Upper lobe of left lung (tissue), 6 donors: ENCODE data around the gene KCNAB1. TPM values are rescaled to one million over a fixed set of nuclear protein-coding genes. Genes with fewer than 3 reads are reported as not detected.

ENCODE experiments used
- ATAC-seq, 2 donors: fragments of 200-7000 bp; cut with Tn5 transposase; one replicate each; pipeline ENCODE4 v1.9.1; 2022; ENCODE audit warnings: mild to moderate bottlenecking in 2 of 2, moderate library complexity in 2 of 2; ENCODE audit not compliant: low FRiP score in 2 of 2
- DNase-seq, 2 donors: peaks; one replicate each; pipeline ENCODE4 v3.0.0-alpha.2; 2019 to 2020
- H3K27ac ChIP-seq, 4 donors: fragments of 200-600 bp; sonication (generic); one replicate each; pipeline ENCODE4 v1.5.1; 2016 to 2019
- H3K27me3 ChIP-seq, 4 donors: fragments of 200-600 bp; sonication (generic); one replicate each; pipeline ENCODE4 v1.5.1; 2017 to 2019
- H3K36me3 ChIP-seq, 4 donors: fragments of 200-600 bp; sonication (generic); one replicate each; pipeline ENCODE4 v1.5.1; 2016 to 2019
- H3K4me1 ChIP-seq, 4 donors: fragments of 200-600 bp; sonication (generic); one replicate each; pipeline ENCODE4 v1.5.1; 2018 to 2019
- H3K4me3 ChIP-seq, 4 donors: fragments of 200-600 bp; sonication (generic); one replicate each; pipeline ENCODE4 v1.5.1; 2017 to 2019; ENCODE audit warnings: mild to moderate bottlenecking in 2 of 4, moderate library complexity in 1 of 4
- H3K9me3 ChIP-seq, 4 donors: fragments of 200-600 bp; sonication (generic); one replicate each; pipeline ENCODE4 v1.5.1; 2018 to 2019
- EP300 ChIP-seq, 4 donors: sonication (generic); formaldehyde crosslinking; IDR thresholded peaks; one replicate each; pipeline ENCODE4 v1.5.1; 2017; ENCODE audit warnings: antibody characterized with exemption in 4 of 4, control low read depth in 2 of 4
- POLR2A ChIP-seq, 4 donors: fragments of 450-650 bp; IDR thresholded peaks; one replicate each; pipeline ENCODE4 v1.5.1; 2016 to 2017; ENCODE audit warnings: antibody characterized with exemption in 4 of 4, mild to moderate bottlenecking in 2 of 4
- POLR2AphosphoS5 ChIP-seq, 2 donors: sonication (generic); formaldehyde crosslinking; IDR thresholded peaks; one replicate each; pipeline ENCODE4 v1.5.1; 2017; ENCODE audit warnings: antibody characterized with exemption in 2 of 2
- WGBS, 2 donors: methylation state at CpG; one replicate each; pipeline ENCODE4 v1.1.5; 2017 to 2018; 5-methylcytosine and 5-hydroxymethylcytosine counted together
- total RNA-seq, 6 donors: library from RNA; depleted of rRNA in 4 of 6; stranded (reverse); fragments of >200 nt in 4 of 6; gene quantifications; one replicate each; pipeline versions ENCODE4 v1.1.0 to v1.2.1, GENCODE V29; 2016 to 2021
- TF ChIP-seq, protein P1 (sequence below), 6 experiments: fragments of 450-650 bp in 4 of 6; fragments of 200-600 bp in 2 of 6; sonication (generic) in 2 of 6; IDR thresholded peaks; one replicate each; pipeline ENCODE4 v1.5.1; 2016 to 2019; ENCODE audit warnings: antibody characterized with exemption in 6 of 6
- donor health status: DM: no; HTN: no; CAD: no; lungs with moderate emphysema.
- donor health status: DM: no; HTN: yes; CAD: no; lungs with severe emphysema.

KCNAB1 gene
- total RNA-seq, 6 donors from 2014 or later: 0.79 to 5.2 (median 3.0) TPM

DNA sequence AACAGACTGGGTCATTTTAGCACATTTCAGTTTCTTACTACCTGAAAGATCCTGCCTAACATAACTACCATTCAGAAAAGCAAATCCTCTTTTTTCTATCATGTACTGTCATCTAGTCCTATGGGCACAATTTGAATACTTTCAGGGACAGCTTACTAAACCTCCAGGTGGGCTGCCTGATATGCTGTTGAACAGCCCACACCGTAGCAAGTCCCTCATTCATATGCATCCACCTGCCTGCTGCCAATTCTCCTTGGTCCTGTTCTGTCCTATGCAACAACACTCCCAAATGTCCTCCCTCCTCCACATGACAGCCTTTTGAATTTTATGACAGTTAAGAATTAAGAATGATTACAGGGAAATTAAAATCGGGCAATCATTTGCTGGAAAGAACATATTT lies 137.9 kb downstream of the KCNAB1 start:
- no peaks in the 10 kb centered on the region for H3K4me1 ChIP-seq
- no peak overlapping the region for H3K27ac ChIP-seq
- 78 to 88% methylated on average over 2 of the region's 2 CpGs for WGBS, 2 donors
- TF ChIP-seq POLR2AphosphoS5 (IDR thresholded peaks at IDR 0.05) (no peak), POLR2A (IDR thresholded peaks at IDR 0.05) (no peak), EP300 (IDR thresholded peaks at IDR 0.05) (no peak)
- TF ChIP-seq, protein P1, sequence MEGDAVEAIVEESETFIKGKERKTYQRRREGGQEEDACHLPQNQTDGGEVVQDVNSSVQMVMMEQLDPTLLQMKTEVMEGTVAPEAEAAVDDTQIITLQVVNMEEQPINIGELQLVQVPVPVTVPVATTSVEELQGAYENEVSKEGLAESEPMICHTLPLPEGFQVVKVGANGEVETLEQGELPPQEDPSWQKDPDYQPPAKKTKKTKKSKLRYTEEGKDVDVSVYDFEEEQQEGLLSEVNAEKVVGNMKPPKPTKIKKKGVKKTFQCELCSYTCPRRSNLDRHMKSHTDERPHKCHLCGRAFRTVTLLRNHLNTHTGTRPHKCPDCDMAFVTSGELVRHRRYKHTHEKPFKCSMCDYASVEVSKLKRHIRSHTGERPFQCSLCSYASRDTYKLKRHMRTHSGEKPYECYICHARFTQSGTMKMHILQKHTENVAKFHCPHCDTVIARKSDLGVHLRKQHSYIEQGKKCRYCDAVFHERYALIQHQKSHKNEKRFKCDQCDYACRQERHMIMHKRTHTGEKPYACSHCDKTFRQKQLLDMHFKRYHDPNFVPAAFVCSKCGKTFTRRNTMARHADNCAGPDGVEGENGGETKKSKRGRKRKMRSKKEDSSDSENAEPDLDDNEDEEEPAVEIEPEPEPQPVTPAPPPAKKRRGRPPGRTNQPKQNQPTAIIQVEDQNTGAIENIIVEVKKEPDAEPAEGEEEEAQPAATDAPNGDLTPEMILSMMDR (IDR thresholded peaks at IDR 0.05): no peak
- no peak for ATAC-seq
- H3K36me3 ChIP-seq: no peaks in the 10 kb centered on the region
- H3K27me3 ChIP-seq: no peaks in the 10 kb centered on the region
- no peaks in the 10 kb centered on the region for H3K9me3 ChIP-seq
- no peak overlapping the region for H3K4me3 ChIP-seq
- no peak for DNase-seq

- no peak for ATAC-seq
- 53 to 77% methylated on average over 3 to 5 of the region's 5 CpGs for WGBS, 2 donors
- no peaks in the 10 kb centered on the region for H3K4me1 ChIP-seq
Observed at GRCh38 chr3:156259896-156260295, 139.5 kb downstream of the KCNAB1 start.

GRCh38 chr3:156260331-156260730 lies 140.0 kb downstream of the KCNAB1 start:
- DNase-seq (no peak), ATAC-seq (no peak)
- Histone ChIP-seq H3K4me3 (no peak overlapping the region), H3K27ac (no peak overlapping the region), H3K36me3 (no peaks in the 10 kb centered on the region), H3K27me3 (no peaks in the 10 kb centered on the region), H3K9me3 (no peaks in the 10 kb centered on the region), H3K4me1 (no peaks in the 10 kb centered on the region)
- WGBS, 2 donors: 78 to 91% methylated on average over 1 of the region's 1 CpG
- no peak for TF ChIP-seq POLR2A (IDR thresholded peaks at IDR 0.05)
- TF ChIP-seq, protein P1 (IDR thresholded peaks at IDR 0.05): no peak
- no peak for TF ChIP-seq EP300 (IDR thresholded peaks at IDR 0.05)
- TF ChIP-seq POLR2AphosphoS5 (IDR thresholded peaks at IDR 0.05): no peak

More at GRCh38 chr3:156259896-156260295, 139.5 kb downstream of the KCNAB1 start:
- Histone ChIP-seq H3K27me3 (no peaks in the 10 kb centered on the region), H3K9me3 (no peaks in the 10 kb centered on the region), H3K27ac (no peak overlapping the region), H3K4me3 (no peak overlapping the region), H3K36me3 (no peaks in the 10 kb centered on the region)
- TF ChIP-seq, protein P1 (IDR thresholded peaks at IDR 0.05): no peak
- TF ChIP-seq POLR2AphosphoS5 (IDR thresholded peaks at IDR 0.05) (no peak), EP300 (IDR thresholded peaks at IDR 0.05) (no peak), POLR2A (IDR thresholded peaks at IDR 0.05) (no peak)
- no peak for DNase-seq

GRCh38 chr3:156264771-156265170 lies 144.4 kb downstream of the KCNAB1 start:
- DNase-seq: no peak
- Histone ChIP-seq H3K27ac (no peak overlapping the region), H3K4me1 (no peaks in the 10 kb centered on the region), H3K4me3 (no peak overlapping the region), H3K27me3 (no peaks in the 10 kb centered on the region), H3K36me3 (no peaks in the 10 kb centered on the region), H3K9me3 (no peaks in the 10 kb centered on the region)
- TF ChIP-seq, protein P1 (IDR thresholded peaks at IDR 0.05): no peak
- no peak for TF ChIP-seq POLR2AphosphoS5 (IDR thresholded peaks at IDR 0.05)
- no peak for TF ChIP-seq EP300 (IDR thresholded peaks at IDR 0.05)
- TF ChIP-seq POLR2A (IDR thresholded peaks at IDR 0.05): no peak
- no peak for ATAC-seq
- 95% methylated on average over 1 of the region's 1 CpG for WGBS, 2 donors

DNA sequence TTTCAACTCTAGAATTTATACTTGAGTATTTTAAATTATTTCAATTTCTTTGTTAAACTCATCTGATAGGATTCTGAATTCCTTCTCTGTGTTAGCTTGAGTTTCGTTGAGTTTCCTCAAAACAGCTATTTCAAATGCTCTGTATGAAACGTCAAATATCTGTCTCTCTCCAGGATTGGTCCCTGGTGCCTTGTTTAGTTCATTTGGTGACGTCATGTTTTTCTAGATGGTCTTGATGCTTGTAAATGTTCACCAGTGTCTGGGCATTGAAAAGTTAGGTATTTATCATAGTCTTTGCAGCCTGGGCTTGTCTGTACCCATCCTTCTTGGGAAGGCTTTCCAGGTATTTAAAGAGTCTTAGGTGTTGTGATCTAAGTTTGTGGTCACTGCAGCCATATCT lies 151.1 kb downstream of the KCNAB1 start:
- Histone ChIP-seq H3K27me3 (no peaks in the 10 kb centered on the region), H3K4me3 (no peak overlapping the region), H3K27ac (no peak overlapping the region), H3K4me1 (no peaks in the 10 kb centered on the region), H3K9me3 (no peaks in the 10 kb centered on the region), H3K36me3 (no peaks in the 10 kb centered on the region)
- 83 to 93% methylated on average over 3 of the region's 3 CpGs for WGBS, 2 donors
- TF ChIP-seq EP300 (IDR thresholded peaks at IDR 0.05): no peak
- TF ChIP-seq, protein P1 (IDR thresholded peaks at IDR 0.05): no peak
- TF ChIP-seq POLR2AphosphoS5 (IDR thresholded peaks at IDR 0.05): no peak
- no peak for TF ChIP-seq POLR2A (IDR thresholded peaks at IDR 0.05)
- DNase-seq (no peak), ATAC-seq (no peak)
